Adipocyte (in vitro differentiated cells): ENCODE measurements around the gene CHD8.
"Not testable (repeated sequence)": the region's sequence is repeated elsewhere in the genome, so short reads cannot be mapped to it uniquely, and the experiment has no call there.

Experiments
- DNase-seq: peaks from one replicate; pipeline ENCODE4 v3.0.0-alpha.2; 2015; ENCODE audit warnings: low read depth
- H3K27me3 ChIP-seq: replicated peaks from 2 replicates; pipeline ENCODE4 v1.7.0; 2013; ENCODE audit warnings: mild to moderate bottlenecking, low read length, moderate library complexity; ENCODE audit not compliant: control insufficient read depth, insufficient read depth
- H3K36me3 ChIP-seq: 2 replicates; pipeline ENCODE4 v1.7.0; 2013; ENCODE audit warnings: low read length, mild to moderate bottlenecking, moderate library complexity; ENCODE audit not compliant: control insufficient read depth, insufficient read depth, severe bottlenecking
- H3K4me1 ChIP-seq: 2 replicates; pipeline ENCODE4 v1.7.0; 2013; ENCODE audit warnings: mild to moderate bottlenecking, low read length, moderate library complexity; ENCODE audit not compliant: control insufficient read depth, insufficient read depth
- H3K4me3 ChIP-seq: 2 replicates; pipeline ENCODE4 v1.7.0; 2013; ENCODE audit warnings: mild to moderate bottlenecking, low read length, moderate library complexity
- H3K9ac ChIP-seq: 2 replicates; pipeline ENCODE4 v1.7.0; 2013; ENCODE audit warnings: mild to moderate bottlenecking, low read length, moderate library complexity
- H3K9me3 ChIP-seq: 2 replicates; pipeline ENCODE4 v1.7.0; 2013; ENCODE audit warnings: mild to moderate bottlenecking, low read length, moderate library complexity; ENCODE audit not compliant: control insufficient read depth

CHD8 gene

GRCh38 chr14:21475767-21476522 is 20.0 kb upstream of the CHD8 start:
- peak overlapping the region; percentile 92 for H3K4me3 ChIP-seq

GRCh38 chr14:21467616-21468015 is 11.7 kb upstream of the CHD8 start:
- peak; percentile 76 for DNase-seq
- no peak overlapping the region for H3K9ac ChIP-seq
- no peak overlapping the region for H3K4me3 ChIP-seq
- H3K4me1 ChIP-seq = no peaks in the 10 kb centered on the region
- H3K36me3 ChIP-seq = peaks cover 52% of the 10 kb centered on the region
- H3K9me3 ChIP-seq = no peaks in the 10 kb centered on the region
- no peaks in the 10 kb centered on the region for H3K27me3 ChIP-seq

More at GRCh38 chr14:21475767-21476522, 20.0 kb upstream of the CHD8 start:
- H3K9me3 ChIP-seq = no peaks in the 10 kb centered on the region
- peak overlapping the region; percentile 88 for H3K9ac ChIP-seq
- no peaks in the 10 kb centered on the region for H3K27me3 ChIP-seq
- peaks cover 19% of the 10 kb centered on the region for H3K4me1 ChIP-seq
- DNase-seq = no peak
- peaks cover 24% of the 10 kb centered on the region for H3K36me3 ChIP-seq

- no peaks in the 10 kb centered on the region for H3K27me3 ChIP-seq
- H3K4me3 ChIP-seq = peak overlapping the region; percentile 97
- H3K4me1 ChIP-seq = peaks cover 9% of the 10 kb centered on the region
- no peaks in the 10 kb centered on the region for H3K9me3 ChIP-seq
- H3K36me3 ChIP-seq = peaks cover 11% of the 10 kb centered on the region
- H3K9ac ChIP-seq = peak overlapping the region; percentile 99
- peak; percentile 69 for DNase-seq
Observed at GRCh38 chr14:21455592-21455911, 371 bp downstream of the CHD8 start.

GRCh38 chr14:21454843-21455544 is 929 bp downstream of the CHD8 start:
- peaks cover 10% of the 10 kb centered on the region for H3K36me3 ChIP-seq
- H3K9ac ChIP-seq = peak overlapping the region; percentile 99
- H3K9me3 ChIP-seq = no peaks in the 10 kb centered on the region
- H3K27me3 ChIP-seq = no peaks in the 10 kb centered on the region
- H3K4me1 ChIP-seq = peaks cover 14% of the 10 kb centered on the region
- H3K4me3 ChIP-seq = peak overlapping the region; percentile 97
- no peak for DNase-seq

GRCh38 chr14:21449899-21450216 is 6.1 kb downstream of the CHD8 start:
- no peaks in the 10 kb centered on the region for H3K9me3 ChIP-seq
- H3K36me3 ChIP-seq = peaks cover 4% of the 10 kb centered on the region
- H3K4me1 ChIP-seq = peaks cover 17% of the 10 kb centered on the region
- peak overlapping the region; percentile 9 for H3K9ac ChIP-seq
- DNase-seq = no peak
- H3K27me3 ChIP-seq = no peaks in the 10 kb centered on the region
- H3K4me3 ChIP-seq = no peak overlapping the region

- not testable (repeated sequence) for H3K36me3 ChIP-seq, H3K27me3 ChIP-seq, H3K4me3 ChIP-seq, DNase-seq, H3K9me3 ChIP-seq, H3K4me1 ChIP-seq, H3K9ac ChIP-seq
Observed at GRCh38 chr14:21442657-21443056, 13.3 kb downstream of the CHD8 start.

GRCh38 chr14:21440859-21441258 is 15.1 kb downstream of the CHD8 start:
- no peaks in the 10 kb centered on the region for H3K27me3 ChIP-seq
- no peak for DNase-seq
- no peak overlapping the region for H3K9ac ChIP-seq
- peaks cover 14% of the 10 kb centered on the region for H3K4me1 ChIP-seq
- no peaks in the 10 kb centered on the region for H3K36me3 ChIP-seq
- H3K4me3 ChIP-seq = no peak overlapping the region
- no peaks in the 10 kb centered on the region for H3K9me3 ChIP-seq

- Histone ChIP-seq H3K4me1 (peaks cover 18% of the 10 kb centered on the region), H3K9me3 (no peaks in the 10 kb centered on the region)
Observed at GRCh38 chr14:21437063-21437901, 18.6 kb downstream of the CHD8 start.

GRCh38 chr14:21436567-21437062 is 19.3 kb downstream of the CHD8 start:
- H3K36me3 ChIP-seq = peaks cover 4% of the 10 kb centered on the region
- H3K4me1 ChIP-seq = peaks cover 18% of the 10 kb centered on the region
- peak overlapping the region; percentile 97 for H3K9ac ChIP-seq
- no peaks in the 10 kb centered on the region for H3K27me3 ChIP-seq
- H3K9me3 ChIP-seq = no peaks in the 10 kb centered on the region
- H3K4me3 ChIP-seq = peak overlapping the region; percentile 89
- no peak for DNase-seq

More at GRCh38 chr14:21437063-21437901, 18.6 kb downstream of the CHD8 start:
- Histone ChIP-seq H3K9ac (peak overlapping the region; percentile 97), H3K27me3 (no peaks in the 10 kb centered on the region), H3K36me3 (no peaks in the 10 kb centered on the region), H3K4me3 (peak overlapping the region; percentile 89)
- peak; percentile 100 for DNase-seq

- peaks cover 58% of the 10 kb centered on the region for H3K36me3 ChIP-seq
- H3K4me3 ChIP-seq = no peak overlapping the region
- H3K9ac ChIP-seq = no peak overlapping the region
- H3K4me1 ChIP-seq = peaks cover 7% of the 10 kb centered on the region
- DNase-seq = no peak
- H3K9me3 ChIP-seq = no peaks in the 10 kb centered on the region
- H3K27me3 ChIP-seq = no peaks in the 10 kb centered on the region
Observed at GRCh38 chr14:21431126-21431525, 24.8 kb downstream of the CHD8 start.

- H3K4me3 ChIP-seq = no peak overlapping the region
- H3K9ac ChIP-seq = no peak overlapping the region
- H3K4me1 ChIP-seq = no peaks in the 10 kb centered on the region
- H3K27me3 ChIP-seq = no peaks in the 10 kb centered on the region
- peaks cover 78% of the 10 kb centered on the region for H3K36me3 ChIP-seq
- peaks cover 5% of the 10 kb centered on the region for H3K9me3 ChIP-seq
- no peak for DNase-seq
Observed at GRCh38 chr14:21428930-21429329, 27.0 kb downstream of the CHD8 start.
